GM12878 (cell line): ENCODE measurements around the gene NDUFAB1. TPM values are rescaled to one million over a fixed set of nuclear protein-coding genes. Genes with fewer than 3 reads are reported as not detected.

Experiments
- ATAC-seq: fragments of 200-7000 bp; cut with Tn5 transposase; 3 replicates; pipeline ENCODE4 v1.9.1; 2020; ENCODE audit warnings: mild to moderate bottlenecking, moderate library complexity
- BruUV-seq: library from RNA; stranded (reverse); fragments of 400-500 nt; replicated peaks from 2 replicates; lab custom pipeline; 2021; lab: Mats Ljungman, UMichigan
- CTCF ChIA-PET: fragments of 300-600 bp; sonication (Branson Sonifier 250); formaldehyde crosslinking; extraction: SDS; loops from one replicate; lab custom pipeline; 2021; ENCODE audit warnings: inconsistent platforms; lab: Yijun Ruan, JAX
- POLR2A ChIA-PET: fragments of 350-600 bp; formaldehyde crosslinking; extraction: SDS; loops from one replicate; lab custom pipeline; 2021; ENCODE audit warnings: inconsistent platforms; lab: Charles Lee
- RAD21 ChIA-PET: fragments of 300-600 bp; sonication (Branson Sonifier 250); formaldehyde crosslinking; loops from one replicate; lab custom pipeline; 2023; ENCODE audit warnings: antibody characterized with exemption; ENCODE audit not compliant: unreplicated experiment; lab: Charles Lee
- SMC1A ChIA-PET: fragments of 300-600 bp; sonication (Branson Sonifier 250); formaldehyde crosslinking; loops from one replicate; lab custom pipeline; 2023; ENCODE audit not compliant: unreplicated experiment, uncharacterized antibody; lab: Charles Lee
- DNase-seq: peaks from one replicate; pipeline ENCODE4 v3.0.0-alpha.2; 2011; ENCODE audit warnings: low read depth, low spot score
- FAIRE-seq: peaks from 3 replicates; lab custom pipeline; 2011; peaks lifted over from hg19 to GRCh38; lab: Jason Lieb, UNC
- H2AFZ ChIP-seq: 2 replicates; pipeline ENCODE4 v1.6.0; 2011; ENCODE audit warnings: low read depth, low read length, control low read depth; ENCODE audit not compliant: control insufficient read depth
- H3K27ac ChIP-seq: 2 replicates; pipeline ENCODE4 v1.5.1; 2011; ENCODE audit warnings: control low read depth; ENCODE audit not compliant: control insufficient read depth, insufficient read depth
- H3K27me3 ChIP-seq, 2 experiments: replicated peaks in 1 of 2; 2 replicates each; pipeline versions ENCODE4 v1.6.0 to v1.6.1; 2011; ENCODE audit warnings: low read length in 1 of 2; ENCODE audit not compliant: control insufficient read depth in 2 of 2, insufficient read depth in 2 of 2
- H3K36me3 ChIP-seq, 2 experiments: 2 replicates each; pipeline ENCODE4 v1.5.1; 2011; ENCODE audit warnings: low read length in 1 of 2; ENCODE audit not compliant: control insufficient read depth in 2 of 2, insufficient read depth in 2 of 2
- H3K4me1 ChIP-seq: 2 replicates; pipeline ENCODE4 v1.6.1; 2011; ENCODE audit warnings: mild to moderate bottlenecking, low read length, moderate library complexity, mixed read lengths; ENCODE audit not compliant: control insufficient read depth, insufficient read depth
- H3K4me2 ChIP-seq: 2 replicates; pipeline ENCODE4 v1.6.0; 2011; ENCODE audit warnings: control low read depth; ENCODE audit not compliant: control insufficient read depth, insufficient read depth
- H3K4me3 ChIP-seq: fragments of 200-600 bp; sonication (generic); 2 replicates; pipeline ENCODE4 v1.5.1; 2016
- H3K79me2 ChIP-seq: 2 replicates; pipeline ENCODE4 v1.6.0; 2011; ENCODE audit warnings: low read length; ENCODE audit not compliant: control insufficient read depth, insufficient read depth
- H3K9ac ChIP-seq: 2 replicates; pipeline ENCODE4 v1.8.0; 2011; ENCODE audit warnings: low read length, control low read depth, mixed read lengths; ENCODE audit not compliant: control insufficient read depth, insufficient read depth
- H3K9me3 ChIP-seq: replicated peaks from 3 replicates; pipeline ENCODE4 v1.5.1; 2011; ENCODE audit warnings: mild to moderate bottlenecking, low read length; ENCODE audit not compliant: control insufficient read depth, insufficient read depth
- H4K20me1 ChIP-seq: 2 replicates; pipeline ENCODE4 v1.6.0; 2011; ENCODE audit not compliant: control insufficient read depth, insufficient read depth
- CHD2 ChIP-seq: IDR thresholded peaks from 2 replicates; pipeline ENCODE4 v1.6.1; 2011; ENCODE audit warnings: low read depth, low read length, improper control_type of control experiment, borderline replicate concordance
- HDAC6 ChIP-seq: fragments of 200-600 bp; sonication (generic); IDR thresholded peaks from one replicate; pipeline ENCODE4 v1.8.0; 2017; ENCODE audit warnings: antibody characterized with exemption; ENCODE audit not compliant: unreplicated experiment
- MYC ChIP-seq: IDR thresholded peaks from 2 replicates; pipeline ENCODE4 v1.6.1; 2011; ENCODE audit warnings: mild to moderate bottlenecking, low read length, moderate library complexity, inconsistent platforms; ENCODE audit not compliant: insufficient read depth, insufficient replicate concordance, insufficient read length, severe bottlenecking
- NBN ChIP-seq: fragments of 450-650 bp; IDR thresholded peaks from 2 replicates; pipeline ENCODE4 v1.6.1; 2016
- NFXL1 ChIP-seq: fragments of 450-650 bp; IDR thresholded peaks from 2 replicates; pipeline ENCODE4 v1.6.1; 2017; ENCODE audit warnings: antibody characterized with exemption, mild to moderate bottlenecking, borderline replicate concordance
- POLR2A ChIP-seq: IDR thresholded peaks from 2 replicates; pipeline ENCODE4 v1.6.1; 2011; ENCODE audit warnings: low read depth, mild to moderate bottlenecking, low read length
- ZBED1 ChIP-seq: IDR thresholded peaks from 2 replicates; pipeline ENCODE4 v1.6.1; 2016; ENCODE audit warnings: borderline replicate concordance
- WGBS: methylation state at CpG from one replicate; pipeline ENCODE4 v1.1.6; 2016; ENCODE audit warnings: low lambda C conversion rate; ENCODE audit not compliant: insufficient replicate concordance, insufficient coverage; ENCODE audit errors: missing lambda C conversion rate; 5-methylcytosine and 5-hydroxymethylcytosine counted together
- in situ Hi-C: fragments of 300-500 bp; cut with MboI; formaldehyde crosslinking; loops from 9 replicates; pipeline ENCODE4 v1.14.3; 2018; ENCODE audit warnings: mixed read lengths
- intact Hi-C: fragments of 100-400 bp; cut with micrococcal nuclease; formaldehyde crosslinking; loops from one replicate; pipeline ENCODE4 v1.14.2; 2022; ENCODE audit not compliant: unreplicated experiment
- polyA plus RNA-seq, 11 experiments: library from polyadenylated mRNA; depleted of rRNA in 4 of 11; unstranded in 6 of 11; stranded (reverse) in 5 of 11; fragments of >200 nt; fragmentation: Nextera tagmentation in 4 of 11; fragmentation: Illumina TruSeq in 1 of 11; extraction: Ambion mirVana in 4 of 11; extraction: Trizol in 1 of 11; gene quantifications; 1 replicate in 1 of 11; 2 replicates in 10 of 11; pipeline versions ENCODE4 v1.2.1 to v1.2.3, GENCODE V29; 2011 to 2016; ENCODE audit warnings: inconsistent platforms in 2 of 11, missing spikeins in 2 of 11, low read depth in 1 of 11
- total RNA-seq, 4 experiments: library from RNA; depleted of rRNA in 3 of 4; stranded (reverse); fragments of >200 nt in 3 of 4; fragmentation: Illumina TruSeq in 1 of 4; extraction: Trizol in 1 of 4; gene quantifications; 2 replicates each; pipeline versions ENCODE4 v1.2.1 to v1.2.3, GENCODE V29; 2013 to 2021
- TF ChIP-seq, protein P1 (sequence below): fragments of 450-650 bp; formaldehyde crosslinking; IDR thresholded peaks from 2 replicates; pipeline ENCODE4 v1.4.0; 2020; ENCODE audit warnings: mild to moderate bottlenecking, moderate library complexity

Gene NDUFAB1
- total and polyA plus RNA-seq, 10 of the 15 experiments (the other 5 are each of a cell fraction or from before 2014, with no cell fraction given) = 79.9 to 584 (median 231) TPM

DNA sequence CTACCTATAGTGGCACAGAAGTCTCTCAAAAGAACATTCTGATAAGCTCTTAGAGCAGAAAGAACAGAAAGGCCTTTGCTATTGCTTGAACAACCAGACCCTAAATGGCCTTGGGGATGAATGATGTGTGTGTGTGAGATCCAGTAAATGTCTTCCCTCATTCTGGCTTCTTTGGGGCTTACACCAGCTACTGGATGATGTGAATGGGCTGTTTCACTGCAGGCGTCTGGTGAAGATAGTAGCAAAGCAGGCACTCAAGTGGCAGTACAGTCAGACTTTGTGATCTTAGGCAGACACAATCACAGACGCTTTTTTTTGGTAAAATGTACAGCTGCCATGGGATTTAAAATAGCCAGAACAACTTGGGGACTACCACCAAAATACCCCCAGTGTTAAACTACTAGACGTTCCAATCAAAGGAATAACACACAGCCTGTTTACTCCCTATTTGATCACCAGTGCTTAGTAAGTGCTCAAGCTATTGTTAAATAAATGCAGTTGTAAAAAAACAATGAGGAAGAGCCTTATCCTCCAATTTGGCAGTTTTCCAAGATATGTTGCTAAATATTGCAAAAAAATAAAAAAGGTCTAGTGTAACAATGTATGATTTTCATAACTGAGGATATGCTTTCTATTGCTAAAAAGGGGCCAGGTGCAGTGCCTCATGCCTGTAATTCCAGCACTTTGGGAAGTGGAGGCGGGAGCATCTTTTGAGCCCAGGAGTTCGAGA lies 17.9 kb downstream of the NDUFAB1 start:
- no peak overlapping the region for H3K27ac ChIP-seq
- no peak overlapping the region for H3K4me2 ChIP-seq
- ChIA-PET CTCF (no interaction called here), SMC1A (no interaction called here), POLR2A (no interaction called here), RAD21 (no interaction called here)
- TF ChIP-seq CHD2 (no peak), ZBED1 (no peak), HDAC6 (no peak), NFXL1 (no peak), POLR2A (no peak), NBN (no peak), MYC (no peak)
- TF ChIP-seq, protein P1, sequence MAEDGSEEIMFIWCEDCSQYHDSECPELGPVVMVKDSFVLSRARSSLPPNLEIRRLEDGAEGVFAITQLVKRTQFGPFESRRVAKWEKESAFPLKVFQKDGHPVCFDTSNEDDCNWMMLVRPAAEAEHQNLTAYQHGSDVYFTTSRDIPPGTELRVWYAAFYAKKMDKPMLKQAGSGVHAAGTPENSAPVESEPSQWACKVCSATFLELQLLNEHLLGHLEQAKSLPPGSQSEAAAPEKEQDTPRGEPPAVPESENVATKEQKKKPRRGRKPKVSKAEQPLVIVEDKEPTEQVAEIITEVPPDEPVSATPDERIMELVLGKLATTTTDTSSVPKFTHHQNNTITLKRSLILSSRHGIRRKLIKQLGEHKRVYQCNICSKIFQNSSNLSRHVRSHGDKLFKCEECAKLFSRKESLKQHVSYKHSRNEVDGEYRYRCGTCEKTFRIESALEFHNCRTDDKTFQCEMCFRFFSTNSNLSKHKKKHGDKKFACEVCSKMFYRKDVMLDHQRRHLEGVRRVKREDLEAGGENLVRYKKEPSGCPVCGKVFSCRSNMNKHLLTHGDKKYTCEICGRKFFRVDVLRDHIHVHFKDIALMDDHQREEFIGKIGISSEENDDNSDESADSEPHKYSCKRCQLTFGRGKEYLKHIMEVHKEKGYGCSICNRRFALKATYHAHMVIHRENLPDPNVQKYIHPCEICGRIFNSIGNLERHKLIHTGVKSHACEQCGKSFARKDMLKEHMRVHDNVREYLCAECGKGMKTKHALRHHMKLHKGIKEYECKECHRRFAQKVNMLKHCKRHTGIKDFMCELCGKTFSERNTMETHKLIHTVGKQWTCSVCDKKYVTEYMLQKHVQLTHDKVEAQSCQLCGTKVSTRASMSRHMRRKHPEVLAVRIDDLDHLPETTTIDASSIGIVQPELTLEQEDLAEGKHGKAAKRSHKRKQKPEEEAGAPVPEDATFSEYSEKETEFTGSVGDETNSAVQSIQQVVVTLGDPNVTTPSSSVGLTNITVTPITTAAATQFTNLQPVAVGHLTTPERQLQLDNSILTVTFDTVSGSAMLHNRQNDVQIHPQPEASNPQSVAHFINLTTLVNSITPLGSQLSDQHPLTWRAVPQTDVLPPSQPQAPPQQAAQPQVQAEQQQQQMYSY = no peak
- no peak overlapping the region for H2AFZ ChIP-seq
- no peak overlapping the region for H3K9ac ChIP-seq
- H3K9me3 ChIP-seq = no peaks in the 10 kb centered on the region
- FAIRE-seq (no peak), DNase-seq (no peak), ATAC-seq (no peak)
- in situ Hi-C loops = no loop called here
- no peaks in the 10 kb centered on the region for H3K4me1 ChIP-seq
- H3K4me3 ChIP-seq = no peak overlapping the region
- H3K79me2 ChIP-seq = no peaks in the 10 kb centered on the region
- WGBS = 74% methylated on average over 5 of the region's 5 CpGs
- intact Hi-C loops = no loop called here
- H3K36me3 ChIP-seq = peaks cover 3 to 15% of the 10 kb centered on the region in 2 experiments
- no peaks in the 10 kb centered on the region for H4K20me1 ChIP-seq
- no peaks in the 10 kb centered on the region for H3K27me3 ChIP-seq
- no TSS peak for BruUV-seq
